Measurements from ENCODE around the gene CAPN1.

DNA sequence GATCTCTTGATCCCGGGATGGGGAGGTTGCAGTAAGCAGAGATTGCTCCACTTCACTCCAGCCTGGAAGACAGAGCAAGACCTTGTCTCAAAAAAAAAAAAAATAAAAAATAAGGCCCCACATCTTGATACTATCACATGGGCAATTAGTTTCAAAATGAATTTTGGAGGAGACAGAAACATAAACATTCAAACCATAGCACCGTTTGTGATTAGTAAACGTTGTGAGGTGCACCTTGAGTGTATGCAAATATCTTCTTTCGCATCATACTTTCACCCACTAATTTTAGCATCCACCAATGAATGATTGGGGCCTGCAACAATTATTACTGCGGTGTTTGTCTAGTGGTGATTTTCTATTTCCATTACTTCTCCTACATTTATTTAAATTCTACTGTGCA, 22.7 kb upstream of the CAPN1 start:
- TF ChIP-seq, protein P1, sequence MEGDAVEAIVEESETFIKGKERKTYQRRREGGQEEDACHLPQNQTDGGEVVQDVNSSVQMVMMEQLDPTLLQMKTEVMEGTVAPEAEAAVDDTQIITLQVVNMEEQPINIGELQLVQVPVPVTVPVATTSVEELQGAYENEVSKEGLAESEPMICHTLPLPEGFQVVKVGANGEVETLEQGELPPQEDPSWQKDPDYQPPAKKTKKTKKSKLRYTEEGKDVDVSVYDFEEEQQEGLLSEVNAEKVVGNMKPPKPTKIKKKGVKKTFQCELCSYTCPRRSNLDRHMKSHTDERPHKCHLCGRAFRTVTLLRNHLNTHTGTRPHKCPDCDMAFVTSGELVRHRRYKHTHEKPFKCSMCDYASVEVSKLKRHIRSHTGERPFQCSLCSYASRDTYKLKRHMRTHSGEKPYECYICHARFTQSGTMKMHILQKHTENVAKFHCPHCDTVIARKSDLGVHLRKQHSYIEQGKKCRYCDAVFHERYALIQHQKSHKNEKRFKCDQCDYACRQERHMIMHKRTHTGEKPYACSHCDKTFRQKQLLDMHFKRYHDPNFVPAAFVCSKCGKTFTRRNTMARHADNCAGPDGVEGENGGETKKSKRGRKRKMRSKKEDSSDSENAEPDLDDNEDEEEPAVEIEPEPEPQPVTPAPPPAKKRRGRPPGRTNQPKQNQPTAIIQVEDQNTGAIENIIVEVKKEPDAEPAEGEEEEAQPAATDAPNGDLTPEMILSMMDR (conservative IDR thresholded peaks at IDR 0.05): no peak
- no peak for TF ChIP-seq ZFX (IDR thresholded peaks at IDR 0.05)
